DND-41 (cell line): ENCODE results near the gene CYP1B1.
"Not testable (repeated sequence)": the region's sequence is repeated elsewhere in the genome, so short reads cannot be mapped to it uniquely, and the experiment has no call there.

Experiments used
- EZH2 ChIP-seq: IDR thresholded peaks from 3 replicates; pipeline ENCODE4 v1.6.1; 2012; ENCODE audit warnings: borderline replicate concordance, low read depth, mild to moderate bottlenecking, moderate library complexity, low read length, inconsistent platforms; ENCODE audit not compliant: severe bottlenecking
- TF ChIP-seq, protein P1 (sequence below): IDR thresholded peaks from 2 replicates; pipeline ENCODE4 v1.5.1; 2012; ENCODE audit warnings: borderline replicate concordance, low read length, moderate library complexity, mild to moderate bottlenecking; ENCODE audit not compliant: poor library complexity, severe bottlenecking; ENCODE audit errors: extremely low read depth

DNA sequence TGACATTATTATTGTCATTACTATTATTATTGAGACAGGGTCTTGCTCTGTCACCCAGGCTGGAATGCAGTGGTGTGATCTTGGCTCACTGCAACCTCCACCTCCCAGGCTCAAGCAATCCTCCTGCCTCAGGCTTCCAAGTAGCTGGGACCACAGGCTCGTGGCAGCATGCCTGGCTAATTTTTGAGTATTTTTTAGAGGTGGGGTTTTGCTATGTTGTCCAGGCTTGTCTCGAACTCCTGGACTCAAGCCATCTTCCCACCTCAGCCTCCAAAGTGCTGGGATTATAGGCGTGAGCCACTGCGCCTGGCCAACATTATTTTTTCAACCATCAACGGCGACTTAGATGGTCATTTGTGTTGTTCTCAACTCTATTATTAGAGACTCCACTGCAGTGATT lies 14.3 kb upstream of the CYP1B1 start:
- TF ChIP-seq, protein P1, sequence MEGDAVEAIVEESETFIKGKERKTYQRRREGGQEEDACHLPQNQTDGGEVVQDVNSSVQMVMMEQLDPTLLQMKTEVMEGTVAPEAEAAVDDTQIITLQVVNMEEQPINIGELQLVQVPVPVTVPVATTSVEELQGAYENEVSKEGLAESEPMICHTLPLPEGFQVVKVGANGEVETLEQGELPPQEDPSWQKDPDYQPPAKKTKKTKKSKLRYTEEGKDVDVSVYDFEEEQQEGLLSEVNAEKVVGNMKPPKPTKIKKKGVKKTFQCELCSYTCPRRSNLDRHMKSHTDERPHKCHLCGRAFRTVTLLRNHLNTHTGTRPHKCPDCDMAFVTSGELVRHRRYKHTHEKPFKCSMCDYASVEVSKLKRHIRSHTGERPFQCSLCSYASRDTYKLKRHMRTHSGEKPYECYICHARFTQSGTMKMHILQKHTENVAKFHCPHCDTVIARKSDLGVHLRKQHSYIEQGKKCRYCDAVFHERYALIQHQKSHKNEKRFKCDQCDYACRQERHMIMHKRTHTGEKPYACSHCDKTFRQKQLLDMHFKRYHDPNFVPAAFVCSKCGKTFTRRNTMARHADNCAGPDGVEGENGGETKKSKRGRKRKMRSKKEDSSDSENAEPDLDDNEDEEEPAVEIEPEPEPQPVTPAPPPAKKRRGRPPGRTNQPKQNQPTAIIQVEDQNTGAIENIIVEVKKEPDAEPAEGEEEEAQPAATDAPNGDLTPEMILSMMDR: not testable (repeated sequence)
- TF ChIP-seq EZH2: not testable (repeated sequence)
